ENCODE results near the gene EOMES.
"Not testable (repeated sequence)": the region's sequence is repeated elsewhere in the genome, so short reads cannot be mapped to it uniquely, and the experiment has no call there.

EOMES gene

GRCh38 chr3:27721717-27722564, at the start of gene EOMES:
EOMES (minus strand) TSS chr3:27722323; CDS start chr3:27722294, 29 bp downstream.
- DNase-seq = peak in 1 of 2 donors; percentile 48

GRCh38 chr3:27770384-27770783, 48.3 kb upstream of the EOMES start:
- not testable (repeated sequence) for DNase-seq

GRCh38 chr3:27767000-27767399, 44.9 kb upstream of the EOMES start:
- no peak for DNase-seq

- peak in 1 of 2 donors; percentile 0 for DNase-seq
Observed at GRCh38 chr3:27758083-27758482, 36.0 kb upstream of the EOMES start.

GRCh38 chr3:27756877-27757276, 34.8 kb upstream of the EOMES start:
- no peak for DNase-seq

GRCh38 chr3:27752926-27753325, 30.8 kb upstream of the EOMES start:
- no peak for DNase-seq

- no peak for DNase-seq
Observed at GRCh38 chr3:27749643-27750042, 27.5 kb upstream of the EOMES start.

GRCh38 chr3:27746838-27747237, 24.7 kb upstream of the EOMES start:
- no peak for DNase-seq

- DNase-seq = no peak
Observed at GRCh38 chr3:27740854-27741253, 18.7 kb upstream of the EOMES start.

- DNase-seq = no peak
Observed at GRCh38 chr3:27737091-27737490, 15.0 kb upstream of the EOMES start.

GRCh38 chr3:27730774-27731659, 8.9 kb upstream of the EOMES start:
- no peak for DNase-seq

GRCh38 chr3:27729748-27730611, 7.9 kb upstream of the EOMES start:
- DNase-seq = no peak

- no peak for DNase-seq
Observed at GRCh38 chr3:27729325-27729724, 7.2 kb upstream of the EOMES start.

- DNase-seq = no peak
Observed at GRCh38 chr3:27728195-27729087, 6.3 kb upstream of the EOMES start.

- no peak for DNase-seq
Observed at GRCh38 chr3:27726240-27726639, 4.1 kb upstream of the EOMES start.

- DNase-seq = no peak
Observed at GRCh38 chr3:27724459-27725197, 2.5 kb upstream of the EOMES start.

GRCh38 chr3:27723815-27724458, 1.8 kb upstream of the EOMES start:
- DNase-seq = no peak

- no peak for DNase-seq
Observed at GRCh38 chr3:27723456-27723814, 1.3 kb upstream of the EOMES start.

- no peak for DNase-seq
Observed at GRCh38 chr3:27723001-27723445, 900 bp upstream of the EOMES start.

Measured in stimulated activated CD4-positive, alpha-beta T cell treated with anti-CD3 and anti-CD28 coated beads, Interleukin-2, amount 100 ng/mL, for 48 hours (primary cell).